Hepatocyte (in vitro differentiated cells): ENCODE data around the gene HSPA1A. TPM values are rescaled to one million over a fixed set of nuclear protein-coding genes. Genes with fewer than 3 reads are reported as not detected.
A peak's percentile ranks its signal among the peaks of the same experiment; 100 is the strongest.
"Not testable (repeated sequence)": the region's sequence is repeated elsewhere in the genome, so short reads cannot be mapped to it uniquely, and the experiment has no call there.

ENCODE experiments used
- DNase-seq: peaks from one replicate; pipeline ENCODE4 v3.0.0-alpha.2; 2016; ENCODE audit warnings: low spot score
- H2AFZ ChIP-seq: fragments of 200-600 bp; sonication (generic); 2 replicates; pipeline ENCODE4 v1.6.0; 2016; ENCODE audit warnings: antibody characterized with exemption, mild to moderate bottlenecking
- H3K27ac ChIP-seq: fragments of 200-600 bp; sonication (generic); 2 replicates; pipeline ENCODE4 v1.5.1; 2016; ENCODE audit warnings: mild to moderate bottlenecking
- H3K27me3 ChIP-seq: fragments of 200-600 bp; sonication (generic); 2 replicates; pipeline ENCODE4 v1.6.1; 2016
- H3K36me3 ChIP-seq: fragments of 200-600 bp; sonication (generic); replicated peaks from 2 replicates; pipeline ENCODE4 v1.5.1; 2016; ENCODE audit warnings: low read depth; ENCODE audit not compliant: insufficient read depth
- H3K4me1 ChIP-seq: fragments of 200-600 bp; sonication (generic); 2 replicates; pipeline ENCODE4 v1.5.1; 2016; ENCODE audit warnings: mild to moderate bottlenecking, moderate library complexity; ENCODE audit not compliant: insufficient read depth
- H3K4me2 ChIP-seq: fragments of 200-600 bp; sonication (generic); 2 replicates; pipeline ENCODE4 v1.6.0; 2016
- H3K4me3 ChIP-seq: fragments of 200-600 bp; sonication (generic); 2 replicates; pipeline ENCODE4 v1.5.1; 2016; ENCODE audit warnings: mild to moderate bottlenecking
- H3K79me2 ChIP-seq: fragments of 200-600 bp; sonication (generic); 2 replicates; pipeline ENCODE4 v1.6.0; 2017; ENCODE audit warnings: mild to moderate bottlenecking
- H3K9me2 ChIP-seq: fragments of 200-600 bp; sonication (generic); replicated peaks from 2 replicates; pipeline ENCODE4 v1.6.0; 2017; ENCODE audit warnings: mild to moderate bottlenecking; ENCODE audit not compliant: insufficient read depth
- H3K9me3 ChIP-seq: fragments of 200-600 bp; sonication (generic); 2 replicates; pipeline ENCODE4 v1.5.1; 2016; ENCODE audit warnings: low read depth, mild to moderate bottlenecking
- H4K20me1 ChIP-seq: fragments of 200-600 bp; sonication (generic); 2 replicates; pipeline ENCODE4 v1.6.0; 2016; ENCODE audit warnings: mild to moderate bottlenecking; ENCODE audit not compliant: insufficient read depth, poor library complexity, severe bottlenecking
- EZH2 ChIP-seq: fragments of 200-600 bp; sonication (generic); IDR thresholded peaks from 2 replicates; pipeline ENCODE4 v1.6.1; 2016; ENCODE audit warnings: antibody characterized with exemption, mild to moderate bottlenecking, borderline replicate concordance
- EZH2phosphoT487 ChIP-seq: fragments of 200-600 bp; sonication (generic); IDR thresholded peaks from one replicate; pipeline ENCODE4 v1.6.1; 2018; ENCODE audit warnings: antibody characterized with exemption, mild to moderate bottlenecking, low read depth, moderate library complexity; ENCODE audit not compliant: unreplicated experiment, severe bottlenecking
- WGBS: methylation state at CpG from one replicate; pipeline ENCODE4 v1.1.6; 2016; ENCODE audit warnings: low lambda C conversion rate; ENCODE audit errors: missing lambda C conversion rate; 5-methylcytosine and 5-hydroxymethylcytosine counted together
- polyA plus RNA-seq: library from polyadenylated mRNA; unstranded; fragments of >200 nt; fragmentation: Nextera tagmentation; extraction: Ambion mirVana; gene quantifications from 2 replicates; pipeline ENCODE4 v1.2.1, GENCODE V29; 2016
- total RNA-seq: library from RNA; depleted of rRNA; stranded (reverse); fragments of >200 nt; gene quantifications from 2 replicates; pipeline ENCODE4 v1.2.3, GENCODE V29; 2014
- TF ChIP-seq, protein P1 (sequence below): fragments of 200-600 bp; sonication (generic); IDR thresholded peaks from 2 replicates; pipeline ENCODE4 v1.5.1; 2016; ENCODE audit warnings: antibody characterized with exemption, mild to moderate bottlenecking; ENCODE audit not compliant: poor library complexity

HSPA1A gene
- total and polyA plus RNA-seq, 2 experiments from 2014 or later, result 82.2 to 83.3 TPM

GRCh38 chr6:31819871-31820299, 4.5 kb downstream of the HSPA1A start:
- H3K4me3 ChIP-seq, result no peak overlapping the region
- H4K20me1 ChIP-seq, result no peaks in the 10 kb centered on the region
- H2AFZ ChIP-seq, result no peak overlapping the region
- H3K27me3 ChIP-seq, result no peaks in the 10 kb centered on the region
- H3K4me2 ChIP-seq, result peak overlapping the region; percentile 4
- H3K9me3 ChIP-seq, result no peaks in the 10 kb centered on the region
- TF ChIP-seq EZH2phosphoT487, result no peak
- no peak for TF ChIP-seq EZH2
- TF ChIP-seq, protein P1, sequence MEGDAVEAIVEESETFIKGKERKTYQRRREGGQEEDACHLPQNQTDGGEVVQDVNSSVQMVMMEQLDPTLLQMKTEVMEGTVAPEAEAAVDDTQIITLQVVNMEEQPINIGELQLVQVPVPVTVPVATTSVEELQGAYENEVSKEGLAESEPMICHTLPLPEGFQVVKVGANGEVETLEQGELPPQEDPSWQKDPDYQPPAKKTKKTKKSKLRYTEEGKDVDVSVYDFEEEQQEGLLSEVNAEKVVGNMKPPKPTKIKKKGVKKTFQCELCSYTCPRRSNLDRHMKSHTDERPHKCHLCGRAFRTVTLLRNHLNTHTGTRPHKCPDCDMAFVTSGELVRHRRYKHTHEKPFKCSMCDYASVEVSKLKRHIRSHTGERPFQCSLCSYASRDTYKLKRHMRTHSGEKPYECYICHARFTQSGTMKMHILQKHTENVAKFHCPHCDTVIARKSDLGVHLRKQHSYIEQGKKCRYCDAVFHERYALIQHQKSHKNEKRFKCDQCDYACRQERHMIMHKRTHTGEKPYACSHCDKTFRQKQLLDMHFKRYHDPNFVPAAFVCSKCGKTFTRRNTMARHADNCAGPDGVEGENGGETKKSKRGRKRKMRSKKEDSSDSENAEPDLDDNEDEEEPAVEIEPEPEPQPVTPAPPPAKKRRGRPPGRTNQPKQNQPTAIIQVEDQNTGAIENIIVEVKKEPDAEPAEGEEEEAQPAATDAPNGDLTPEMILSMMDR, result no peak
- H3K9me2 ChIP-seq, result no peaks in the 10 kb centered on the region
- peaks cover 21% of the 10 kb centered on the region for H3K79me2 ChIP-seq
- DNase-seq, result no peak
- peaks cover 36% of the 10 kb centered on the region for H3K4me1 ChIP-seq
- H3K36me3 ChIP-seq, result no peaks in the 10 kb centered on the region
- peak overlapping the region; percentile 94 for H3K27ac ChIP-seq

DNA sequence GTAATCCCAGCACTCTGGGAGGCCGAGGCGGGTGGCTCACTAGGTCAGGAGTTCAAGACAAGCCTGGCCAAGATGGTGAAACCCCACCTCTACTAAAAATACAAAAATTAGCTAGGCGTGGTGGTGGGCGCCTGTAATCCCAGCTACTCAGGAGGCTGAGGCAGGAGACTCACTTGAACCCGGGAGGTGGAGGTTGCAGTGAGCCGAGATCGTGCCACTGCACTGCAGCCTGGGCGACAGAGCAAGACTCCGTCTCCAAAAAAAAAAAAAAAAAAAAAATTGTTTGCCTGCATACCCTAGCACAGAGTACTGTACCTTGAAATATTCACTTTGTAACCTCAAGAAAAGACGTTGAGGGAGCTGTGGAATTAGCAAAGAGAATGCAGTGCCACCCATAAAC, 5.1 kb downstream of the HSPA1A start:
- not testable (repeated sequence) for H3K4me3 ChIP-seq, DNase-seq, H4K20me1 ChIP-seq, H3K27me3 ChIP-seq, H3K36me3 ChIP-seq, H3K9me3 ChIP-seq, H3K9me2 ChIP-seq, H2AFZ ChIP-seq
- H3K4me2 ChIP-seq, result peak overlapping the region; percentile 74
- peaks cover 39% of the 10 kb centered on the region for H3K4me1 ChIP-seq
- H3K79me2 ChIP-seq, result peaks cover 21% of the 10 kb centered on the region
- peak overlapping the region; percentile 94 for H3K27ac ChIP-seq
- WGBS, result 93% methylated on average over 10 of the region's 10 CpGs

DNA sequence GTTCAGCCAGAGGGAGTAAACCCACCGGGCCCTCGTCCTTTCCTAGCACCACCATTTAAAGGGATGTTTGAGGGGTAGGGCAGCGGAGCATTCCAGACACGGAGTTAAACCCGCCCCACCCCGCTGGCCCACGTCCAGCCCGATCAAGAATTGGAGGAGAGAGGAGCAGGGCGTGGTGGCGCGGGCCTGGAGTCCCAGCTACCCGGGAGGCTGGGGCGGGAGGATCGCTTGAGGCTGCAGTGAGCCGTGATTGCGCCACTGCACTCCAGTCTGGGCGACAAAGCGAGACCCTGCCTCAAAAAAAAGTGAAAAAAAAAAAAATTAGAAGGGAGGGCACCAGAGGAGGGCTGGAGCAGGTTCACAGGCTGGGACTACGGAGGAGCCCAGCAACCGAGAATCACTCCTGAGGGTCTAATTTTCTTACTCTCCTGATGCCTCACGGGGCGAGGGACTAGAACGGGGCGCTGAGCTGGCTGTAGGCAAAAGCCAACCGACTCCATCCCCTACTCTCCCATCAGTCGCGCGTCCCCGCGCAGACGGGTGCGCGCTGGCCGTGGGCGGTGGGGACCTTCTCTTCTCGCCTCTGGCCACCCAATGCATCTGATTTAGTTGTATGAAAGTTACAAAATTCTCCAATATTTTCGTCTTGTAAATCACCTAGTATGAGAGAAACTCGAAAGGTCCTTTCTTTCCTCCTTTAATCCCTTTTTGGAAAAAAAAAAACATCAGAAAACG, 6.1 kb downstream of the HSPA1A start:
- Histone ChIP-seq H3K4me1 (peaks cover 49% of the 10 kb centered on the region), H2AFZ (peak overlapping the region; percentile 89), H3K9me2 (no peaks in the 10 kb centered on the region), H3K27me3 (no peaks in the 10 kb centered on the region), H3K4me2 (peak overlapping the region; percentile 74), H3K9me3 (no peaks in the 10 kb centered on the region), H4K20me1 (no peaks in the 10 kb centered on the region), H3K4me3 (peak overlapping the region; percentile 69), H3K79me2 (peaks cover 21% of the 10 kb centered on the region), H3K36me3 (no peaks in the 10 kb centered on the region), H3K27ac (peak overlapping the region; percentile 94)
- TF ChIP-seq EZH2phosphoT487, result no peak
- no peak for TF ChIP-seq EZH2
- WGBS, result 6% methylated on average over 38 of the region's 39 CpGs
- peak; percentile 74 for DNase-seq

DNA sequence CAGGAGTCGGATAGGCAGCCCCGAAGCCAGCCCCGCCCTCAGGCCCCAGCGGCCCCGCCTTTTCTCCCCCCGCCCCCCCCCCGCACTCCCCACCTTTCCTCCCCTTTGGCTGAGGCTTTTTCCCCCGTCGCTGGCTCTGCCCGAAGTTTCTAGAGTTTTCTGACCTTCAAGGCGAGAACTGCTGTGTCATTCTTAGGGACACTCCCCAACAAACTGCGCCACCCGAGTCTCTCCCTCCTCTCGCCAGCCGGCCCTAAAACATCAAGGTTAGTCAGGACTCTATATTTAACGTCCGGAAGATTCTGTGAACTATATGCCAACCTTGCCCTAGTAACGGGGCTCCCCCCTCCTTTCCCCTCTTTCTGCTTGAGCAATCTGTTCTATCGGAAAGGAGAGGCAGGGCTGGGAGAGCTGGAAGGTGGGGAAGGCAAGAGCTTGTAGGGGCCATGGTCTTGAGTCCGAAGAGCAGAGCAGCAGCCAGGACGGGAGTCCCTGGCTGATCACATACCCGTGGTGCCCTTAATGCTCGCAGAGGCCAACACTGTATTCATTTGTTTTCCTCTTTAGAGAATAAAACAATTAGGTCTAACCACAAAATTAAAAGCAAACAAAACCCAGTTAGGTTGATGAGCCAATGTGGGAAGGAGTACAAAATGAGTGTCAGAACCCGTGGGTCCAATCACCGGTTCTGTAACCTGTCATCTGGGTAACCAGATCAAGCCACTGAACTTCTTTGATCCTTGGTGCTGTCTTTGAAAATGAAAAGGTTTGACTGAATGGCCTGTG, 6.9 kb downstream of the HSPA1A start:
- peak; percentile 88 for DNase-seq
- WGBS, result 6% methylated on average over 23 of the region's 25 CpGs
- H3K9me2 ChIP-seq, result no peaks in the 10 kb centered on the region
- H3K36me3 ChIP-seq, result no peaks in the 10 kb centered on the region
- H3K4me3 ChIP-seq, result peak overlapping the region; percentile 69
- peaks cover 21% of the 10 kb centered on the region for H3K79me2 ChIP-seq
- H3K4me1 ChIP-seq, result peaks cover 51% of the 10 kb centered on the region
- H3K27ac ChIP-seq, result peak overlapping the region; percentile 94
- H3K9me3 ChIP-seq, result no peaks in the 10 kb centered on the region
- H3K27me3 ChIP-seq, result no peaks in the 10 kb centered on the region
- peak overlapping the region; percentile 74 for H3K4me2 ChIP-seq
- TF ChIP-seq EZH2phosphoT487 (no peak), EZH2 (no peak)
- TF ChIP-seq, protein P1, result no peak
- peak overlapping the region; percentile 89 for H2AFZ ChIP-seq
- H4K20me1 ChIP-seq, result no peaks in the 10 kb centered on the region

GRCh38 chr6:31823592-31824196, 8.4 kb downstream of the HSPA1A start:
- DNase-seq, H3K9me2 ChIP-seq, H2AFZ ChIP-seq, H3K4me3 ChIP-seq, H3K27ac ChIP-seq, H3K9me3 ChIP-seq, H3K36me3 ChIP-seq, H3K27me3 ChIP-seq, H4K20me1 ChIP-seq, H3K4me2 ChIP-seq: not testable (repeated sequence)
- peaks cover 43% of the 10 kb centered on the region for H3K4me1 ChIP-seq
- 95% methylated on average over 9 of the region's 9 CpGs for WGBS
- H3K79me2 ChIP-seq, result peaks cover 11% of the 10 kb centered on the region
